IPS-18a (cell line): Measurements from ENCODE around the gene HOXA5.

Experiments
- H3K27ac ChIP-seq: one replicate; pipeline ENCODE4 v1.5.1; 2013; ENCODE audit warnings: low read length
- H3K27me3 ChIP-seq: one replicate; pipeline ENCODE4 v1.6.1; 2013; ENCODE audit warnings: mild to moderate bottlenecking, low read length; ENCODE audit not compliant: control insufficient read depth, insufficient read depth
- H3K36me3 ChIP-seq: one replicate; pipeline ENCODE4 v1.6.1; 2013; ENCODE audit warnings: low read depth, low read length; ENCODE audit not compliant: control insufficient read depth
- H3K4me1 ChIP-seq: one replicate; pipeline ENCODE4 v1.6.1; 2013; ENCODE audit warnings: low read depth, low read length; ENCODE audit not compliant: control insufficient read depth
- H3K4me3 ChIP-seq: one replicate; pipeline ENCODE4 v1.5.1; 2013; ENCODE audit warnings: low read length
- H3K9ac ChIP-seq: one replicate; pipeline ENCODE4 v1.6.1; 2013; ENCODE audit warnings: mild to moderate bottlenecking, low read length, moderate library complexity
- H3K9me3 ChIP-seq: one replicate; pipeline ENCODE4 v1.6.1; 2013; ENCODE audit warnings: low read depth, low read length; ENCODE audit not compliant: control insufficient read depth

Gene HOXA5

GRCh38 chr7:27186668-27187474 is 43.4 kb upstream of the HOXA5 start:
- peaks cover 9% of the 10 kb centered on the region for H3K4me1 ChIP-seq
- H3K27me3 ChIP-seq, result peaks cover 100% of the 10 kb centered on the region
- no peak overlapping the region for H3K27ac ChIP-seq
- H3K9ac ChIP-seq, result no peak overlapping the region
- H3K9me3 ChIP-seq, result peaks cover 9% of the 10 kb centered on the region
- H3K36me3 ChIP-seq, result no peaks in the 10 kb centered on the region
- H3K4me3 ChIP-seq, result no peak overlapping the region

DNA sequence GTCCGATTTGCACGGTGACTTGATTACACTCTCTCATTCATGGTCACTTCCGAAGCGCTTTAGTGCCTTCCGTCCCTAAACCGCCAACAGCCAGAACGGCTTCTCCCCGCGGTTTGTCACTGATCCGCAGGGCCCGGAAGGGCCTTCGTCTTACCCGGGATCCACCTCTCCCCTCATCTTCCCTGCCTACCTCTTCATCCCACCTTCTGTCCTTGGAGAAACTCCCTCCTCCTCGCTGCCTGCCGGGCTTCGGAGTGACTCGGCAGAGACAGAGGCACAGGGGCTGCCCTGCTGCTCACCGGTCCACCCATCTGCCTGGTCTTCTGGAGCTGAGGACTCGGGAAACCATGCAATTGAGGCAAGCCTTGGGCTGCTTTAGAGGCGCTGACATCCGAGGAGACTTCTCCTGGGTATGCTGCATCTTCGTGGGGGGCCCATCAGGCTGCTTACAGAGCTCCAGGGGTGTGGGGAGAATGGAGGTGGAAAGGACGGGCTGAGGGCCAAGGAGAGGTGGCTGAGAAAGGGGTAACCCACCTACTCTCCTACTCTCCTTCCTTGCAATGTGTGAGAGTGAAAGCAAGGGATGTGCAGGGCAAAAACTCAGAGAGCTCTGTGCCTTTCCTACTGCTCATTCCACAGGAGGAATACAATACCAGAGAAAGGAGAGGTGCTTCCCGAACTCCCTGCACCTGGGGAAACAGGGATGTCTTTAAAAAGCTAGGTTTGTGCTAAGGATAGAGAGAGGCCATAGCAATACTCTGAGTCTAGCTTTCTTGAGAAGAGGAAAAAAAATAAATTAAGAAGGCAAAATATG is 42.6 kb upstream of the HOXA5 start:
- Histone ChIP-seq H3K27me3 (peaks cover 100% of the 10 kb centered on the region), H3K4me1 (peaks cover 9% of the 10 kb centered on the region), H3K9me3 (peaks cover 9% of the 10 kb centered on the region), H3K9ac (no peak overlapping the region), H3K36me3 (no peaks in the 10 kb centered on the region), H3K4me3 (no peak overlapping the region), H3K27ac (no peak overlapping the region)

GRCh38 chr7:27185013-27185853 is 41.8 kb upstream of the HOXA5 start, which contains the start of gene HOXA11:
HOXA11 (minus strand) TSS chr7:27185232; CDS start chr7:27185144, 88 bp downstream.
- H3K4me1 ChIP-seq, result peaks cover 9% of the 10 kb centered on the region
- no peak within 1 kb of the TSS for H3K27ac ChIP-seq
- H3K9me3 ChIP-seq, result peaks cover 3% of the 10 kb centered on the region
- H3K9ac ChIP-seq, result no peak within 1 kb of the TSS
- H3K4me3 ChIP-seq, result peak within 1 kb of the TSS; percentile 2
- peaks cover 100% of the 10 kb centered on the region for H3K27me3 ChIP-seq
- H3K36me3 ChIP-seq, result no peaks in the 10 kb centered on the region

DNA sequence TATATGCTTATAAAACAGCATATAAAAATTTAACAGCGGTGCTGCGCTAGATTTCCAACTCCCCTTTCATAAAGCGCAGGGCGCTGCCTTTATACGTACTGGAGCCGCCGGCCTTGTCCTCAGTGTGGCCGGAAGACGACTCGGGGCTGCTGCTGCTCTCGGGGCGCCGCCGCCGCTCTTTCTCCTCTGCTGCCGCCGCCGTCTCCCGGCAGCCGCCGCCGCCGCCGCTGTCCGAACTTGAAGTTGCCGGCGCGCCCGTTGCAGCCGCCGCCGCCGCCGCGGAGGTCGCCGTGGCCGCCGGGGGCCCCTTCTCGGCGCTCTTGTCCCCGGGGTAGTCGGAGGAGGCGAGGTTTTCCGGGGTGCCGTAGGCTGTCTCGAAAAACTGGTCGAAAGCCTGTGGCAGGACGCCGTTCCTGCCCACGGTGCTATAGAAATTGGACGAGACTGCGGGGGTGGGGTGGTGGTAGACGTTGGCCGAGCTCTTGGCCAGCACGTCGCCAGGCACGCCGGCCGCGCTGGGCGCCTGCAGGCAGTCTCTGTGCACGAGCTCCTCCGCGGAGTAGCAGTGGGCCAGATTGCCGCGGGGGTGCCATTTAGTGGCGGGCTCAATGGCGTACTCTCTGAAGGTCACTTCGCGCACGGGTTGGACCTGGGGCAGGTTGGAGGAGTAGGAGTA is 41.0 kb upstream of the HOXA5 start:
- Histone ChIP-seq H3K9me3 (no peaks in the 10 kb centered on the region), H3K4me1 (peaks cover 9% of the 10 kb centered on the region), H3K4me3 (no peak overlapping the region), H3K36me3 (no peaks in the 10 kb centered on the region), H3K27me3 (peaks cover 100% of the 10 kb centered on the region), H3K27ac (no peak overlapping the region), H3K9ac (no peak overlapping the region)

DNA sequence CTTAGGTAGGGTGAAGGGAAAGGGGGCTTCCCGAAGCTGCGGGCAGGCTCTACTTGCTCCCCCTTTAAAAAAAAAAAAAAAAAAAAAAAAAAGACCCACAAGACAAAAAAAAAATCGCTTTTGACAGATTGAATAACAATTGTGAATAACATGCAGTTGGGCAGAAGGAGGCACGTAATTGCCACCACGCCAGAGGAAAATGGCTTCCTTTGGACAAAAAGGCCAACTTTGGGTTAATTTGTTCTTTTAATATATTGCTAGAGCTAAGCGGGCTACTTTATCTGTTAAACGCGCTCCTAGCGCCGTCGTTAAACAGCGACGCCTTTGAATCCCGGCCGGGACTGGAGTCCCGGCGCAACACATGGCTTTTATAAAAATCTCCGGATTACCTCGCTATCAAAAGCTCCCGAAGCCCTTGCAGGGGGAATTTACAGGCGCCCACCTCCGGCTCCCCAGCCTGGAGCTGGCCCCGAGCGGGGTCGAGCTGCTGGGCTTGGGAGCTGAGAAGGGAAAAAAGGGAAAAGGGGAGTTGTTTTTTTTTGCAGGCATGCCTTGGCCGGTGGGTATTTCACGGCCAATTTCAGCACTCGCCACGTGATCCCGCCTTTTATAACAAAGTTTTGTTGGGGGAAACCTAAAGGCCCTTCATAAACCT is 40.3 kb upstream of the HOXA5 start:
- Histone ChIP-seq H3K9me3 (no peaks in the 10 kb centered on the region), H3K9ac (no peak overlapping the region), H3K36me3 (no peaks in the 10 kb centered on the region), H3K27me3 (peaks cover 100% of the 10 kb centered on the region), H3K27ac (no peak overlapping the region), H3K4me1 (peaks cover 9% of the 10 kb centered on the region), H3K4me3 (no peak overlapping the region)

DNA sequence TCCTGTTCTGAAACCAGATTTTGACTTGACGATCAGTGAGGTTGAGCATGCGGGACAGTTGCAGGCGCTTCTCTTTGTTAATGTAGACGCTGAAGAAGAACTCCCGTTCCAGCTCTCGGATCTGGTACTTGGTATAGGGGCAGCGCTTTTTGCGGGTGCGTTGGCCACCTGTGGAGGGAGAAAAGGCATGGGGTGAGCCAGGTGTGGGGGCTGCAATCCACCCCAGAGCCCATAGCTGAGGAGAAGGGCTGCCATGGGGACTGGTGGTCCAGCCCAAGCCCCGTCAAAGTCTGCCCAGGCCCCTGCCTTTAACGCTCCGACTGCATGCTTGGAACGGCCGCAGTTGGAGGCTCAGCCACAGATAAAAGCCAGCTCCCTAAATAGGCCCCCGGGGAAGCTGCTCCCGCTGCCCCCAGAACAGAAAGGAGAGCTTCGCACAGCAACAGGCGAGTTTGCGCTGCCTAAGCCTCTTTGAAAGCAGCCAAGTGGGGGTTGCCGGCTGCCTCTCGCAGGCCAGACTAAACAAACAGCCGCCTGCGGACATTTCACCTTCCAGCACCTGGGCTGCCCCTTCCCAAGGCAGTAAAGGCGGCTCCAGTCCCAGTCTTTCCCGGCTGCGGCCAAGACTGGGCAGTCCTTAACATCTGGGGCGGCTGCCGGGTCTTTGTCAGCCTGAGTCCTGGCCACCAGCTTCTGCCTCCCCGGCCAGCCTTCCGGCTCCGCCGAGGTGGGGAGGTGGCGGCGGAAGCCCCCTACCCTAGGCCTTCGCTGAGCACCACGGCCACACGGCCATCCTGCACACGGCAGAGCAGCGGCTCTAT is 39.6 kb upstream of the HOXA5 start:
- H3K9me3 ChIP-seq, result no peaks in the 10 kb centered on the region
- no peaks in the 10 kb centered on the region for H3K36me3 ChIP-seq
- H3K27ac ChIP-seq, result no peak overlapping the region
- H3K9ac ChIP-seq, result no peak overlapping the region
- peaks cover 100% of the 10 kb centered on the region for H3K27me3 ChIP-seq
- H3K4me1 ChIP-seq, result peaks cover 3% of the 10 kb centered on the region
- H3K4me3 ChIP-seq, result no peak overlapping the region

GRCh38 chr7:27182285-27182841 is 38.9 kb upstream of the HOXA5 start:
- Histone ChIP-seq H3K27ac (no peak overlapping the region), H3K4me1 (no peaks in the 10 kb centered on the region), H3K27me3 (peaks cover 100% of the 10 kb centered on the region), H3K9ac (no peak overlapping the region), H3K9me3 (no peaks in the 10 kb centered on the region), H3K36me3 (no peaks in the 10 kb centered on the region), H3K4me3 (no peak overlapping the region)

GRCh38 chr7:27181795-27182275 is 38.4 kb upstream of the HOXA5 start:
- no peak overlapping the region for H3K27ac ChIP-seq
- no peak overlapping the region for H3K4me3 ChIP-seq
- peaks cover 100% of the 10 kb centered on the region for H3K27me3 ChIP-seq
- no peaks in the 10 kb centered on the region for H3K36me3 ChIP-seq
- H3K9ac ChIP-seq, result no peak overlapping the region
- H3K4me1 ChIP-seq, result no peaks in the 10 kb centered on the region
- no peaks in the 10 kb centered on the region for H3K9me3 ChIP-seq

DNA sequence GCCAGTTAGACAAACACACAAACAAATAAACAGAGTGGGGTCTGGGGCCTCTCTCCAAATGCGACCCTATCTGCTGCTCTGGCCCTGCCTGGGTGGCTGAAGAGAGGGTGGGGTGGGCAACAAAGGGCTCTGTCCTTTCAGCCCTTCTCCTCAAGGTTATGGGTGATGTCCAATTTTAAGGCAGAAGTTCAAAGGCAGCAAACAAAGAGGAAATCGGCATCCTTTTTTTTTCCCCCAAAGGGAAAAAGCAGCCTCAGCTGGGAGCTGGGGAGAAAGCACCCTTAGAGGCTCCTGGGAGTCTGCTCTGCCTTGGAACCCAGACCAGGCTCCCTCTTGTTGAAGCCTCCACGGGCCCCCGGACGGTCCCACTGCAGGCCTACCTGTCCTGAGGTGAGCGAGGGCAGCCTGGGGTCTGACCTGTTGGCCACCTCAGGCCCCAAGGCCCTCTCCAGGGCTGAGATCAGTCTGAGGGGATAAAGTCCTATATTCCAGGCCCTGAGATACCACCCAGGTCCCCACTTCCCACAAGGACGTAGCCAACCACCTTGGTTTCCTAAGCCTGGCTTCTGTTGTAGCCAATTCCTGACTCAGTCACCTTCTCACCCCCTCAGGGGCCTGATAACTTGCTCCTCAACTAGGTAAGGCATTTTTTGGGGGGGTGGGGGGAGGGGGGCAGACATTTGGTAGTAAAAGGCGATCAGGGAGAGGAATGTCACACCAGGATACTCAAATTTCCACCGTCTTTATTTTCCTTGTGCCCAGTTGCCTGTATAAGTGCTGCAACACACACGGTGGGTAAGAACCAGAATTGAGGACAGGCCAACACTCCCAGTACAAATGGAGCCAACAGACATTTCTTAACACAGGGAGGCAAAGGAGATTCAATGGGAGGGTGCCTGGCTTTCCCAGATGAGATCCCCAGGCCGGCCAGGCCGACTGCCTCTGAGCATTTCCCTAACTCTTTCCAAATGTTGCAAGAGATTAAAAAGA is 37.2 kb upstream of the HOXA5 start:
- H3K27ac ChIP-seq, result no peak overlapping the region
- no peaks in the 10 kb centered on the region for H3K4me1 ChIP-seq
- H3K9me3 ChIP-seq, result no peaks in the 10 kb centered on the region
- no peaks in the 10 kb centered on the region for H3K36me3 ChIP-seq
- peaks cover 100% of the 10 kb centered on the region for H3K27me3 ChIP-seq
- no peak overlapping the region for H3K9ac ChIP-seq
- no peak overlapping the region for H3K4me3 ChIP-seq
